Neural crest cell (in vitro differentiated cells): ENCODE data around the gene CBFA2T2. TPM values are rescaled to one million over a fixed set of nuclear protein-coding genes. Genes with fewer than 3 reads are reported as not detected.

Experiments
- DNase-seq: peaks from one replicate; pipeline ENCODE4 v3.0.0; 2021; ENCODE audit warnings: low read depth, mixed read lengths, low spot score
- H3K27ac Mint-ChIP-seq: one replicate; pipeline ENCODE4 v1.8.0; 2021; ENCODE audit warnings: mild to moderate bottlenecking, mixed read lengths; ENCODE audit not compliant: unreplicated experiment
- H3K27me3 Mint-ChIP-seq: 2 replicates; pipeline ENCODE4 v1.8.0; 2021; ENCODE audit warnings: low read depth, mild to moderate bottlenecking, mixed read lengths
- H3K36me3 Mint-ChIP-seq: 2 replicates; pipeline ENCODE4 v1.8.0; 2021; ENCODE audit warnings: low read depth, mild to moderate bottlenecking, mixed read lengths
- H3K4me1 Mint-ChIP-seq: 2 replicates; pipeline ENCODE4 v1.8.0; 2021; ENCODE audit warnings: mixed read lengths
- H3K4me3 Mint-ChIP-seq: one replicate; pipeline ENCODE4 v1.8.0; 2021; ENCODE audit warnings: mild to moderate bottlenecking, mixed read lengths
- H3K9me3 Mint-ChIP-seq: 2 replicates; pipeline ENCODE4 v1.8.0; 2021; ENCODE audit warnings: mixed read lengths
- total RNA-seq: library from RNA; stranded (reverse); gene quantifications from 2 replicates; pipeline ENCODE4 v1.2.1, GENCODE V29; 2021
- TF ChIP-seq, protein P1 (sequence below): fragments of 200-600 bp; sonication (generic); conservative IDR thresholded peaks from 2 replicates; pipeline ENCODE4 v1.5.0; 2021; ENCODE audit warnings: antibody characterized with exemption, mild to moderate bottlenecking

Gene CBFA2T2
- total RNA-seq, 1 donor from 2014 or later: 36.5 TPM

DNA sequence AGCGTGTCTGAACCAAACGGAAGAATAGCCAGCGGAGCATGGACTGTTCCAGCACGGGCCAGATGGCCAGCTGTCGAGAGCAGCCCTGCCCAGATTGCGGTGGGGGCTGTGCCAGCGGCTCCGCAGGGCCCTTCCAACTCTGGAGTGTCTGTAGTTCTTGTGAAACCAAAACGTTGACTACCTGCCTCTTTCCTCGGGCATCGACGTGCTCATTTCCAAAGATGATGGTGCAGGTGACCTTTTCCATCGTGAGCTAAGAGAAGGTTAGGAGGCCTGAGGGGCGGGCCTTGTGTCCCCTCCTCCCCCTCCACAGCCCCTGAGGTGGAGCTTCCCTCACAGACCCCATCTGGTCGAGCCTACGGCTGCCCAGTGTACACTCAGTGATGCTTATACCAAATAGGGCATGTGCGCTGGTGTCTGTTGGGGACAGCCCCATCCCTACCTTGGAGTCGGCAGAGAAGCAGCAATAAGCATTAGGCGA lies 159.3 kb downstream of the CBFA2T2 start:
- Mint-ChIP-seq H3K4me3 (peak overlapping the region; percentile 54), H3K9me3 (no peaks in the 10 kb centered on the region)

GRCh38 chr20:33650111-33650752 lies 160.3 kb downstream of the CBFA2T2 start:
- Mint-ChIP-seq H3K27ac (no peak overlapping the region), H3K27me3 (peaks cover 3% of the 10 kb centered on the region), H3K9me3 (no peaks in the 10 kb centered on the region), H3K4me1 (peaks cover 29% of the 10 kb centered on the region), H3K4me3 (peak overlapping the region; percentile 27), H3K36me3 (peaks cover 10% of the 10 kb centered on the region)
- DNase-seq: no peak
- TF ChIP-seq, protein P1, sequence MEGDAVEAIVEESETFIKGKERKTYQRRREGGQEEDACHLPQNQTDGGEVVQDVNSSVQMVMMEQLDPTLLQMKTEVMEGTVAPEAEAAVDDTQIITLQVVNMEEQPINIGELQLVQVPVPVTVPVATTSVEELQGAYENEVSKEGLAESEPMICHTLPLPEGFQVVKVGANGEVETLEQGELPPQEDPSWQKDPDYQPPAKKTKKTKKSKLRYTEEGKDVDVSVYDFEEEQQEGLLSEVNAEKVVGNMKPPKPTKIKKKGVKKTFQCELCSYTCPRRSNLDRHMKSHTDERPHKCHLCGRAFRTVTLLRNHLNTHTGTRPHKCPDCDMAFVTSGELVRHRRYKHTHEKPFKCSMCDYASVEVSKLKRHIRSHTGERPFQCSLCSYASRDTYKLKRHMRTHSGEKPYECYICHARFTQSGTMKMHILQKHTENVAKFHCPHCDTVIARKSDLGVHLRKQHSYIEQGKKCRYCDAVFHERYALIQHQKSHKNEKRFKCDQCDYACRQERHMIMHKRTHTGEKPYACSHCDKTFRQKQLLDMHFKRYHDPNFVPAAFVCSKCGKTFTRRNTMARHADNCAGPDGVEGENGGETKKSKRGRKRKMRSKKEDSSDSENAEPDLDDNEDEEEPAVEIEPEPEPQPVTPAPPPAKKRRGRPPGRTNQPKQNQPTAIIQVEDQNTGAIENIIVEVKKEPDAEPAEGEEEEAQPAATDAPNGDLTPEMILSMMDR: no peak

More for the DNA sequence above, 159.3 kb downstream of the CBFA2T2 start:
- peaks cover 11% of the 10 kb centered on the region for H3K36me3 Mint-ChIP-seq
- TF ChIP-seq, protein P1: no peak
- H3K27me3 Mint-ChIP-seq: peaks cover 3% of the 10 kb centered on the region
- peaks cover 29% of the 10 kb centered on the region for H3K4me1 Mint-ChIP-seq
- peak overlapping the region; percentile 79 for H3K27ac Mint-ChIP-seq
- no peak for DNase-seq

GRCh38 chr20:33650753-33651561 lies 161.1 kb downstream of the CBFA2T2 start:
- H3K4me1 Mint-ChIP-seq: peaks cover 29% of the 10 kb centered on the region
- H3K27ac Mint-ChIP-seq: peak overlapping the region; percentile 72
- no peak overlapping the region for H3K4me3 Mint-ChIP-seq
- H3K36me3 Mint-ChIP-seq: peaks cover 6% of the 10 kb centered on the region
- H3K9me3 Mint-ChIP-seq: no peaks in the 10 kb centered on the region
- DNase-seq: no peak
- H3K27me3 Mint-ChIP-seq: peaks cover 3% of the 10 kb centered on the region
- TF ChIP-seq, protein P1: no peak

GRCh38 chr20:33651562-33652048 lies 161.7 kb downstream of the CBFA2T2 start:
- Mint-ChIP-seq H3K4me3 (peak overlapping the region; percentile 44), H3K9me3 (no peaks in the 10 kb centered on the region), H3K27ac (no peak overlapping the region), H3K36me3 (peaks cover 6% of the 10 kb centered on the region), H3K27me3 (peaks cover 3% of the 10 kb centered on the region), H3K4me1 (peaks cover 29% of the 10 kb centered on the region)
- TF ChIP-seq, protein P1: no peak
- no peak for DNase-seq

GRCh38 chr20:33653218-33653899 lies 163.5 kb downstream of the CBFA2T2 start:
- Mint-ChIP-seq H3K27ac (no peak overlapping the region), H3K27me3 (peaks cover 3% of the 10 kb centered on the region), H3K4me3 (peak overlapping the region; percentile 68), H3K36me3 (no peaks in the 10 kb centered on the region), H3K9me3 (no peaks in the 10 kb centered on the region), H3K4me1 (peaks cover 29% of the 10 kb centered on the region)
- TF ChIP-seq, protein P1: peak; percentile 89
- peak; percentile 79 for DNase-seq
